ENCODE measurements around the gene NEB.

DNA sequence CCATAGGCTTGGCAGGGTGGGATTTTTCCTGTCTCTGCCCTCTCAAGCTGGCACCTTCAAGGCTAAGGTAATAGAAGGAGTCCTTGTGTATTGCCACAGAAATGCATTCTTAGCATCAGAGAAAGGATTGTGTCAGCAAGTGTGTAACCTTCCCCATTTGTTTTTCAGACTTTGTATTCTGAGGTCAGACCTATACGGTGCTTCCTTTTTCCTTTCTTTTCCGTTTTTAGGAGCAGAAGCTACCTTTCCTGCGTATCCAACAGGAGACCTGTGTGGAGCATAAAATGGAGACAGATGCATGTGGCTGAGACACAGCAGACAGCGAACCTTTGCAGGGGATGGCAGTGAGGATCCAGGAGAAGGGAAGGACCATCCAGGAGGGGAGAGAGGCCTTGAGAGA lies 47.4 kb upstream of the NEB start:
- TF ChIP-seq GATA2 (IDR thresholded peaks at IDR 0.05; ENCODE audit: low read depth, low read length), result no peak
- TF ChIP-seq GATA3 (IDR thresholded peaks at IDR 0.05; ENCODE audit: low read depth, low read length), result no peak

All from SH-SY5Y (cell line).